ENCODE results near the gene KIAA1328. TPM values are rescaled to one million over a fixed set of nuclear protein-coding genes. Genes with fewer than 3 reads are reported as not detected.

The KIAA1328 gene
- total and polyA plus RNA-seq, 8 donors, result 1.9 to 21.7 (median 10.7) TPM

- H3K4me3 ChIP-seq, result no peak overlapping the region
- H3K27me3 ChIP-seq, result peaks cover 0 to 15% (median 0%) of the 10 kb centered on the region in 3 donors
- no peaks in the 10 kb centered on the region for H3K36me3 ChIP-seq
- intact Hi-C loops (cut with DNase I; ENCODE audit: low total_unique reads), result no loop called here
- H3K27ac ChIP-seq, result no peak overlapping the region
- no peak for DNase-seq
- no peaks in the 10 kb centered on the region for H3K4me1 ChIP-seq
- no peaks in the 10 kb centered on the region for H3K9me3 ChIP-seq
- TF ChIP-seq POLR2AphosphoS5 (IDR thresholded peaks at IDR 0.05) (no peak), POLR2A (IDR thresholded peaks at IDR 0.05) (no peak), CTCF (IDR thresholded peaks at IDR 0.05) (no peak), EP300 (IDR thresholded peaks at IDR 0.05) (no peak)
- 27 to 66% (median 56%) methylated on average over 3 to 6 of the region's 6 CpGs for WGBS, 5 donors
Measured at GRCh38 chr18:37242091-37242490, 413.2 kb downstream of the KIAA1328 start.

GRCh38 chr18:37242826-37243560 is 414.1 kb downstream of the KIAA1328 start:
- no peak overlapping the region for H3K4me3 ChIP-seq
- DNase-seq, result no peak
- H3K27me3 ChIP-seq, result peaks cover 0 to 15% (median 0%) of the 10 kb centered on the region in 3 donors
- no peak overlapping the region for H3K27ac ChIP-seq
- WGBS, 5 donors, result 79 to 92% (median 84%) methylated on average over 4 of the region's 4 CpGs
- H3K9me3 ChIP-seq, result no peaks in the 10 kb centered on the region
- H3K36me3 ChIP-seq, result no peaks in the 10 kb centered on the region
- no peaks in the 10 kb centered on the region for H3K4me1 ChIP-seq
- intact Hi-C loops (cut with DNase I; ENCODE audit: low total_unique reads), result no loop called here
- no peak for TF ChIP-seq EP300 (IDR thresholded peaks at IDR 0.05)
- TF ChIP-seq POLR2AphosphoS5 (IDR thresholded peaks at IDR 0.05), result no peak
- no peak for TF ChIP-seq CTCF (IDR thresholded peaks at IDR 0.05)
- no peak for TF ChIP-seq POLR2A (IDR thresholded peaks at IDR 0.05)

- intact Hi-C loops (cut with DNase I; ENCODE audit: low total_unique reads), result no loop called here
- Histone ChIP-seq H3K4me1 (no peaks in the 10 kb centered on the region), H3K9me3 (no peaks in the 10 kb centered on the region), H3K4me3 (no peak overlapping the region), H3K27me3 (peaks cover 0 to 18% (median 0%) of the 10 kb centered on the region in 3 donors), H3K36me3 (no peaks in the 10 kb centered on the region), H3K27ac (no peak overlapping the region)
- TF ChIP-seq CTCF (IDR thresholded peaks at IDR 0.05), result no peak
- TF ChIP-seq POLR2AphosphoS5 (IDR thresholded peaks at IDR 0.05), result no peak
- TF ChIP-seq EP300 (IDR thresholded peaks at IDR 0.05), result no peak
- no peak for TF ChIP-seq POLR2A (IDR thresholded peaks at IDR 0.05)
- DNase-seq, result peak in 1 of 2 donors; percentile 50
- 24 to 52% (median 38%) methylated on average over 36 of the region's 36 CpGs for WGBS, 5 donors
Measured at GRCh38 chr18:37243741-37244140, 414.8 kb downstream of the KIAA1328 start.

- Histone ChIP-seq H3K9me3 (no peaks in the 10 kb centered on the region), H3K36me3 (no peaks in the 10 kb centered on the region), H3K4me3 (no peak overlapping the region), H3K27ac (no peak overlapping the region), H3K27me3 (peaks cover 0 to 23% (median 0%) of the 10 kb centered on the region in 3 donors), H3K4me1 (no peaks in the 10 kb centered on the region)
- intact Hi-C loops (cut with DNase I; ENCODE audit: low total_unique reads), result no loop called here
- TF ChIP-seq POLR2AphosphoS5 (IDR thresholded peaks at IDR 0.05) (no peak), EP300 (IDR thresholded peaks at IDR 0.05) (no peak), CTCF (IDR thresholded peaks at IDR 0.05) (no peak), POLR2A (IDR thresholded peaks at IDR 0.05) (no peak)
- DNase-seq, result no peak
- 91 to 96% (median 94%) methylated on average over 13 of the region's 13 CpGs for WGBS, 5 donors
Measured at GRCh38 chr18:37244618-37245017, 415.7 kb downstream of the KIAA1328 start.

Data from stomach (tissue), 9 donors.